ENCODE results near the gene BDKRB2.

DNA sequence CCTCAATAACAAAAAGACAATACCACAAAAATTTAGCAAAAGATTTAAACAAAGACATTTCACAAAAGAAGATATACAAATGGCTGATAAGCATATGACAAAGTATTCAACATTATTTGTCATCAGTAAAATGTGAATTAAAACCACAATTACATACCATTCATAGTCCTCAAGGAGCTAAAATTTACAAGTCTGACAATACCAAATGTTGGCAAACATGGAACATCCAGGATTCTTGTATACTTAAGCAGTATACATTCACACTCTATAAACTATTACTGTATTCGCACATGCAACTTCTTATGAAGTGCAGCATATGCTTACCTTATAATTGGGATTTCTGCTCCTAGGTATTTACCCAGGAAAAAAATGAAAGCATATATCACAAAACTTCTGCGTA is 49.7 kb upstream of the BDKRB2 start:
- TF ChIP-seq TAF1 (IDR thresholded peaks at IDR 0.05; ENCODE audit: low read depth, low read length) (no peak), EZH2 (IDR thresholded peaks at IDR 0.05; ENCODE audit: low read depth, low read length, severe bottlenecking) (no peak), POLR2A (IDR thresholded peaks at IDR 0.05; ENCODE audit: control extremely low read depth in 1 of 2, low read depth in 2 of 2, low read length in 2 of 2) (no peak), KDM5A (IDR thresholded peaks at IDR 0.05; ENCODE audit: low read length) (no peak), SRF (IDR thresholded peaks at IDR 0.05; ENCODE audit: low read depth, low read length) (no peak), POU5F1 (IDR thresholded peaks at IDR 0.05; ENCODE audit: low read depth, low read length) (no peak), GTF2F1 (IDR thresholded peaks at IDR 0.05; ENCODE audit: borderline replicate concordance, low read depth, low read length) (no peak), SUZ12 (IDR thresholded peaks at IDR 0.05; ENCODE audit: low read length) (no peak)
- TF ChIP-seq, protein P1, sequence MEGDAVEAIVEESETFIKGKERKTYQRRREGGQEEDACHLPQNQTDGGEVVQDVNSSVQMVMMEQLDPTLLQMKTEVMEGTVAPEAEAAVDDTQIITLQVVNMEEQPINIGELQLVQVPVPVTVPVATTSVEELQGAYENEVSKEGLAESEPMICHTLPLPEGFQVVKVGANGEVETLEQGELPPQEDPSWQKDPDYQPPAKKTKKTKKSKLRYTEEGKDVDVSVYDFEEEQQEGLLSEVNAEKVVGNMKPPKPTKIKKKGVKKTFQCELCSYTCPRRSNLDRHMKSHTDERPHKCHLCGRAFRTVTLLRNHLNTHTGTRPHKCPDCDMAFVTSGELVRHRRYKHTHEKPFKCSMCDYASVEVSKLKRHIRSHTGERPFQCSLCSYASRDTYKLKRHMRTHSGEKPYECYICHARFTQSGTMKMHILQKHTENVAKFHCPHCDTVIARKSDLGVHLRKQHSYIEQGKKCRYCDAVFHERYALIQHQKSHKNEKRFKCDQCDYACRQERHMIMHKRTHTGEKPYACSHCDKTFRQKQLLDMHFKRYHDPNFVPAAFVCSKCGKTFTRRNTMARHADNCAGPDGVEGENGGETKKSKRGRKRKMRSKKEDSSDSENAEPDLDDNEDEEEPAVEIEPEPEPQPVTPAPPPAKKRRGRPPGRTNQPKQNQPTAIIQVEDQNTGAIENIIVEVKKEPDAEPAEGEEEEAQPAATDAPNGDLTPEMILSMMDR (IDR thresholded peaks at IDR 0.05; ENCODE audit: control extremely low read depth in 1 of 3, insufficient read depth in 1 of 3, low read depth in 1 of 3, low read length in 3 of 3) = no peak
- TF ChIP-seq, protein P2, sequence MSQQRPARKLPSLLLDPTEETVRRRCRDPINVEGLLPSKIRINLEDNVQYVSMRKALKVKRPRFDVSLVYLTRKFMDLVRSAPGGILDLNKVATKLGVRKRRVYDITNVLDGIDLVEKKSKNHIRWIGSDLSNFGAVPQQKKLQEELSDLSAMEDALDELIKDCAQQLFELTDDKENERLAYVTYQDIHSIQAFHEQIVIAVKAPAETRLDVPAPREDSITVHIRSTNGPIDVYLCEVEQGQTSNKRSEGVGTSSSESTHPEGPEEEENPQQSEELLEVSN (IDR thresholded peaks at IDR 0.05) = no peak

All from H1 (cell line).